WTC11 (cell line): ENCODE results near the gene ST6GALNAC3.

Source experiments
- TF ChIP-seq, protein P1 (sequence below): sonication (generic); formaldehyde crosslinking; IDR thresholded peaks from 2 replicates; pipeline ENCODE4 v1.8.1; 2023; ENCODE audit warnings: mild to moderate bottlenecking, moderate library complexity, missing genetic modification reagents
- TF ChIP-seq, protein P2 (sequence below): fragments of 200-600 bp; IDR thresholded peaks from 2 replicates; pipeline ENCODE4 v1.8.0; 2022; ENCODE audit warnings: antibody characterized with exemption

DNA sequence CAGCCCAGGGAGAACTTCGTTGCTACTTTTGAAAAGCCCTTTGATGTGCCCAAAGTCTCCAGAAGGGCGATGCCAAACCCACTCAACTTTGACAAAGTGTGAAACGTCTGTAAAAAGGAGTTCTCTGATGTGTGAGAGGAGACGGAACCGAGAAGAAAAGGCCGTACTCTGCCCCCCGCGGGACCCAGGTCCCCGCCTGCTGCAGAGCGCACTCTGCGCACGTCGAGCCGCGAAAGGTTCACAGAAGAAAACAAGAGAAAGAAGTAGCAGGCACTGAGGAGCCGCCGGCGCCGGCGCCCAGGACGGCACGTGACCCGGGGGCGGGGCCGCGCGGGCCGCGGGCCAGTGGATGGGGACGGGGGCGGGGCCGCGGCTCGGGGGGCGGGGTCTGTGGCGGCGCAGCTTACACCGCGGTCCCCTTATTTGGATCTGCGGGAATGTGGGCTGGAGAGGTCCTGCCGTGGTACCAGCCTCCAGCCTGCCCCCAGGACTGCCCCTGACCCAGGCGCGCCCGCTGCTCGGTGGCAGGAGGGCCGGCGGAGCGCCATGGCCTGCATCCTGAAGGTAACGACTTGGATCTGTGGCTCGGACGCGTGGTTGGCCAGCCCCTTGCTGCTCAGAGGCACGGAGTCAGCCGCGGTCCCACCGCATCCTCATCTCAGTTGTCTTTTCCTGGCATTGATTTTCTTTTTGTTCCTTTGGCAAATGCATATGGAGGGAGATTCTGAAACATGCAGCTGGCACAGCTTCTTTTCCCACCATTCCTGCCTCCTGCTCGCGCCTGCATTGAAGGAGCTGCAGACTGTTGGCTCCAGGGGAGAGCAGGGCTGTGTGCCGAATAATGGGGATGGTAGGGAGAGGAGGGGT, at the start of gene ST6GALNAC3:
- TF ChIP-seq, protein P1, sequence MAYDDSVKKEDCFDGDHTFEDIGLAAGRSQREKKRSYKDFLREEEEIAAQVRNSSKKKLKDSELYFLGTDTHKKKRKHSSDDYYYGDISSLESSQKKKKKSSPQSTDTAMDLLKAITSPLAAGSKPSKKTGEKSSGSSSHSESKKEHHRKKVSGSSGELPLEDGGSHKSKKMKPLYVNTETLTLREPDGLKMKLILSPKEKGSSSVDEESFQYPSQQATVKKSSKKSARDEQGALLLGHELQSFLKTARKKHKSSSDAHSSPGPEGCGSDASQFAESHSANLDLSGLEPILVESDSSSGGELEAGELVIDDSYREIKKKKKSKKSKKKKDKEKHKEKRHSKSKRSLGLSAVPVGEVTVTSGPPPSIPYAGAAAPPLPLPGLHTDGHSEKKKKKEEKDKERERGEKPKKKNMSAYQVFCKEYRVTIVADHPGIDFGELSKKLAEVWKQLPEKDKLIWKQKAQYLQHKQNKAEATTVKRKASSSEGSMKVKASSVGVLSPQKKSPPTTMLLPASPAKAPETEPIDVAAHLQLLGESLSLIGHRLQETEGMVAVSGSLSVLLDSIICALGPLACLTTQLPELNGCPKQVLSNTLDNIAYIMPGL (CRISPR knock-in tag): no peak
- TF ChIP-seq, protein P2, sequence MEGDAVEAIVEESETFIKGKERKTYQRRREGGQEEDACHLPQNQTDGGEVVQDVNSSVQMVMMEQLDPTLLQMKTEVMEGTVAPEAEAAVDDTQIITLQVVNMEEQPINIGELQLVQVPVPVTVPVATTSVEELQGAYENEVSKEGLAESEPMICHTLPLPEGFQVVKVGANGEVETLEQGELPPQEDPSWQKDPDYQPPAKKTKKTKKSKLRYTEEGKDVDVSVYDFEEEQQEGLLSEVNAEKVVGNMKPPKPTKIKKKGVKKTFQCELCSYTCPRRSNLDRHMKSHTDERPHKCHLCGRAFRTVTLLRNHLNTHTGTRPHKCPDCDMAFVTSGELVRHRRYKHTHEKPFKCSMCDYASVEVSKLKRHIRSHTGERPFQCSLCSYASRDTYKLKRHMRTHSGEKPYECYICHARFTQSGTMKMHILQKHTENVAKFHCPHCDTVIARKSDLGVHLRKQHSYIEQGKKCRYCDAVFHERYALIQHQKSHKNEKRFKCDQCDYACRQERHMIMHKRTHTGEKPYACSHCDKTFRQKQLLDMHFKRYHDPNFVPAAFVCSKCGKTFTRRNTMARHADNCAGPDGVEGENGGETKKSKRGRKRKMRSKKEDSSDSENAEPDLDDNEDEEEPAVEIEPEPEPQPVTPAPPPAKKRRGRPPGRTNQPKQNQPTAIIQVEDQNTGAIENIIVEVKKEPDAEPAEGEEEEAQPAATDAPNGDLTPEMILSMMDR: no peak
